Breast epithelium (tissue), 3 donors: ENCODE results near the gene ERC1.

Experiments used
- POLR2A ChIP-seq: fragments of 450-650 bp; IDR thresholded peaks from one replicate; pipeline ENCODE4 v1.6.1; 2016; ENCODE audit warnings: antibody characterized with exemption, mild to moderate bottlenecking, moderate library complexity
- POLR2AphosphoS5 ChIP-seq, 3 donors: sonication (generic); formaldehyde crosslinking; IDR thresholded peaks; one replicate each; pipeline ENCODE4 v1.6.1; 2017; ENCODE audit warnings: antibody characterized with exemption in 3 of 3
- TF ChIP-seq, protein P1 (sequence below), 3 donors: fragments of 450-650 bp; IDR thresholded peaks; one replicate each; pipeline ENCODE4 v1.5.1; 2016 to 2017; ENCODE audit warnings: antibody characterized with exemption in 3 of 3, mild to moderate bottlenecking in 3 of 3, moderate library complexity in 3 of 3

DNA sequence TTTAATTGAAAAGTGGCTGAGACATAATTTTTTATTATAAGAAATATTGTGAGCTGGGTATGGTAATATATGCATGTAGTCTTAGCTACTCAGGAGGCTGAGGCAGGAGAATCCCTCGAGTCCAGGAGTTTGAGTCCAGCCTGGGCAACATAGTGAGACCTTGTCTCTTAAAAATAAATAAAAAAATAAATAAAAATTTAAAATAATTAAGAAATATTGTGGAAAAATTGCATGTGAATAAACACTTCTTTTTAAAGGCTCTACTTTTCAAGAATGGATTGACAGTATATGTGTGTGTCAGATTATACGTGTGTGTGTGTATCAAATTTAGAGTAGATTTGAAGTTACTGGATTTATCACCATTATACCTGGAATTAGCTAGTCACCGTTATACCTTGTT, 43.2 kb downstream of the ERC1 start:
- TF ChIP-seq, protein P1, sequence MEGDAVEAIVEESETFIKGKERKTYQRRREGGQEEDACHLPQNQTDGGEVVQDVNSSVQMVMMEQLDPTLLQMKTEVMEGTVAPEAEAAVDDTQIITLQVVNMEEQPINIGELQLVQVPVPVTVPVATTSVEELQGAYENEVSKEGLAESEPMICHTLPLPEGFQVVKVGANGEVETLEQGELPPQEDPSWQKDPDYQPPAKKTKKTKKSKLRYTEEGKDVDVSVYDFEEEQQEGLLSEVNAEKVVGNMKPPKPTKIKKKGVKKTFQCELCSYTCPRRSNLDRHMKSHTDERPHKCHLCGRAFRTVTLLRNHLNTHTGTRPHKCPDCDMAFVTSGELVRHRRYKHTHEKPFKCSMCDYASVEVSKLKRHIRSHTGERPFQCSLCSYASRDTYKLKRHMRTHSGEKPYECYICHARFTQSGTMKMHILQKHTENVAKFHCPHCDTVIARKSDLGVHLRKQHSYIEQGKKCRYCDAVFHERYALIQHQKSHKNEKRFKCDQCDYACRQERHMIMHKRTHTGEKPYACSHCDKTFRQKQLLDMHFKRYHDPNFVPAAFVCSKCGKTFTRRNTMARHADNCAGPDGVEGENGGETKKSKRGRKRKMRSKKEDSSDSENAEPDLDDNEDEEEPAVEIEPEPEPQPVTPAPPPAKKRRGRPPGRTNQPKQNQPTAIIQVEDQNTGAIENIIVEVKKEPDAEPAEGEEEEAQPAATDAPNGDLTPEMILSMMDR (IDR thresholded peaks at IDR 0.05): no peak
- no peak for TF ChIP-seq POLR2A
- TF ChIP-seq POLR2AphosphoS5 (IDR thresholded peaks at IDR 0.05): no peak
